Measurements from ENCODE around the gene HSBP1.

GRCh38 chr16:83793179-83793578 is 14.6 kb upstream of the HSBP1 start:
- TF ChIP-seq POLR2A (IDR thresholded peaks at IDR 0.05) (no peak), CTCF (IDR thresholded peaks at IDR 0.05) (no peak), POLR2AphosphoS5 (IDR thresholded peaks at IDR 0.05) (no peak), EP300 (IDR thresholded peaks at IDR 0.05) (no peak)
